HCT116 (cell line): ENCODE data around the gene POLR2H.

Experiments used
- ATF3 ChIP-seq: IDR thresholded peaks from 2 replicates; pipeline ENCODE4 v1.6.1; 2012
- CTCF ChIP-seq, 3 experiments: fragments of 200-600 bp in 1 of 3; sonication (generic) in 1 of 3; IDR thresholded peaks in 2 of 3; conservative IDR thresholded peaks in 1 of 3; 2 replicates each; pipeline ENCODE4 v1.5.1; 2012 to 2017; ENCODE audit warnings: low read depth in 2 of 3, low read length in 2 of 3, antibody characterized with exemption in 1 of 3, borderline replicate concordance in 1 of 3, control low read depth in 1 of 3, mild to moderate bottlenecking in 1 of 3, mixed read lengths in 1 of 3, mixed run types in 1 of 3, moderate library complexity in 1 of 3; ENCODE audit not compliant: insufficient read depth in 1 of 3
- EGR1 ChIP-seq: IDR thresholded peaks from 2 replicates; pipeline ENCODE4 v1.6.1; 2012; ENCODE audit warnings: low read depth
- EZH2phosphoT487 ChIP-seq: fragments of 200-600 bp; IDR thresholded peaks from 2 replicates; pipeline ENCODE4 v1.6.1; 2018; ENCODE audit warnings: antibody characterized with exemption, borderline replicate concordance
- POLR2A ChIP-seq: IDR thresholded peaks from 2 replicates; pipeline ENCODE4 v1.7.0; 2011; ENCODE audit warnings: borderline replicate concordance; ENCODE audit not compliant: insufficient read depth, insufficient read length; ENCODE audit errors: extremely low read depth
- POLR2AphosphoS5 ChIP-seq: IDR thresholded peaks from 2 replicates; pipeline ENCODE4 v1.6.1; 2011; ENCODE audit warnings: mild to moderate bottlenecking, low read depth, low read length, moderate library complexity
- REST ChIP-seq: IDR thresholded peaks from 2 replicates; pipeline ENCODE4 v1.6.1; 2012; ENCODE audit warnings: low read depth
- SRF ChIP-seq: IDR thresholded peaks from 2 replicates; pipeline ENCODE4 v1.6.1; 2012; ENCODE audit warnings: low read depth
- TCF7L2 ChIP-seq: IDR thresholded peaks from 2 replicates; pipeline ENCODE4 v1.7.0; 2011; ENCODE audit warnings: borderline replicate concordance, inconsistent platforms; ENCODE audit not compliant: insufficient read depth, insufficient read length; ENCODE audit errors: extremely low read depth
- ZNF274 ChIP-seq: fragments of 200-500 bp; sonication (Bioruptor generic); IDR thresholded peaks from 2 replicates; pipeline ENCODE4 v1.6.1; 2014; ENCODE audit warnings: mild to moderate bottlenecking, low read depth, low read length, inconsistent platforms

GRCh38 chr3:184389384-184389783 is 27.9 kb downstream of the POLR2H start:
- no peak for TF ChIP-seq TCF7L2
- TF ChIP-seq CTCF (IDR thresholded peaks at IDR 0.05 in 2 of 3, conservative IDR thresholded peaks at IDR 0.05 in 1 of 3; ENCODE audit: borderline replicate concordance in 1 of 3, insufficient read depth in 1 of 3, low read depth in 2 of 3, low read length in 2 of 3) = no peak
- TF ChIP-seq POLR2AphosphoS5 = no peak
- no peak for TF ChIP-seq ZNF274
- TF ChIP-seq REST = no peak
- no peak for TF ChIP-seq POLR2A
- TF ChIP-seq EZH2phosphoT487 = no peak
- no peak for TF ChIP-seq EGR1
- TF ChIP-seq SRF = no peak
- no peak for TF ChIP-seq ATF3
